IPS DF 6.9 (cell line): ENCODE measurements around the gene RPL3.

ENCODE experiments used
- DNase-seq: peaks from one replicate; pipeline ENCODE4 v3.0.0-alpha.2; 2013; ENCODE audit warnings: low read depth, low spot score
- H3K27ac ChIP-seq: one replicate; pipeline ENCODE4 v1.5.1; 2013; ENCODE audit warnings: low read length, control low read depth
- H3K27me3 ChIP-seq: 2 replicates; pipeline ENCODE4 v1.6.1; 2013; ENCODE audit warnings: mild to moderate bottlenecking, low read length; ENCODE audit not compliant: control insufficient read depth, insufficient read depth
- H3K36me3 ChIP-seq: 2 replicates; pipeline ENCODE4 v1.6.1; 2013; ENCODE audit warnings: low read length; ENCODE audit not compliant: control insufficient read depth, insufficient read depth
- H3K4me1 ChIP-seq: 2 replicates; pipeline ENCODE4 v1.6.1; 2013; ENCODE audit warnings: low read length; ENCODE audit not compliant: control insufficient read depth, insufficient read depth
- H3K4me3 ChIP-seq: 2 replicates; pipeline ENCODE4 v1.5.1; 2013; ENCODE audit warnings: mild to moderate bottlenecking, low read length
- H3K9me3 ChIP-seq: 2 replicates; pipeline ENCODE4 v1.6.1; 2013; ENCODE audit warnings: low read length, inconsistent platforms; ENCODE audit not compliant: control insufficient read depth, insufficient read depth
- WGBS: extraction: QIAGEN DNeasy Blood & Tissue Kit; methylation state at CpG from one replicate; pipeline ENCODE4 v1.1.7; 2013; ENCODE audit warnings: mixed read lengths, missing lambda C conversion rate; ENCODE audit not compliant: insufficient read length, insufficient coverage; 5-methylcytosine and 5-hydroxymethylcytosine counted together

Gene RPL3

DNA sequence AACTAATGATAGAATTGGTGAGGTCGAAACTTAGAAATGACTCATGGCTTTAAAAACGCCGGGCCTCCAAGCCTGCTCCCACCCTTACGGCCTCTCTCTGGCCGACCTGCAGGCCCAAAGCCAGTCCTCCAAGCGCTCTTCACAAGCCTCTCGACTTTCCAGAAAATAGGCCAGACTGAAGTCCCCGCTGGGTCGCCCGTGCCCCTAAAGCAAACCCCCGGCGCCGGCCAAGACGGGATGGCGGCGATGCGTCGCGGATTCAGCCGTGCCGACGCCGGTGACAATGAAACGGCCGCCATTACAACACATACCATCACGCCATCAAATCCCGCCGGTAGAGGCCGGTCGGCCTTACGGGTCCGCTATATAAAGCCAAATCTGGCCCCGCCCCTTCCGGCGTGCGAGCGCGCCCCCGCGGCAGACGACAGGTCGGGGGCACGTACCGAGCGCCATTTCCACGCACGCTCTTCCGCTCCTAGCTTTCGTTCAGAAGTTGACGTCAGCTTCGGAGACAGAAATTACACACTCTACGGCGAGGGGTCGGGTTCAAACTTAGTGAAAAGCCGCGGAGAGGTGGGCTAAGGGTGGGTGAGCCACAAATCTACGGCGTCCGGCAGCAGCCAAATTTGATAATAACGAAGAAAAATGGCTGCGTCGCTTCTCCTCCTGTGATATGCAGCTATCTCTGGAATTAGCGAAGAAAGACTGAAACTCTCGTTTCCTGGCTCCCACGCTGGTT lies at the start of gene RPL3:
Gene RPL3, minus strand, starts transcription at position 340 of the 739 bp plus-strand sequence. Its CDS starts 26 bp downstream, at position 314.
- WGBS, result no CpG with 5 or more reads among the region's 65 CpGs
- H3K4me1 ChIP-seq, result 0 out of 2 replicates have a peak, but pooled peaks cover 1% of the 10 kb centered on the region

DNA sequence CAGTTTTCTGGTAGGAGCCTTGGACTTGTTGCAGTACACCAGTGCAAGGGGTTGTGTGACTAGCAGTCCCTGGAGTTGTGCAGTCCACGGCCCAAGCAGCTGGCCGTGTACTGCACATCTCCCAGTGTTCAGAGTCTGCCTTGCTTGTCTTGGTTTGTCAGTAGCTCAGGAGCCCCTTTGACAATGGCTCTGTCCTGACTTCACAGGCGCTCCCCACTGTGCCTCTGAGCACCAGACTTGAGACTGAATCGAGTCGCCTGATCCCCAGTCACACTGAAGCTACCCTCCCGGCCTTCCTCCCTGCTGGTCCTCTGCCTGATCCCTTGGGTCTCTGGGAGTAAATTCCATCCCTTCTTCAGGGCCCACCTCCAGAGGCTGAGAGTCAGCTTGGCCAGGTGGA lies 49.8 kb upstream of the RPL3 start:
- WGBS, result no CpG with 5 or more reads among the region's 6 CpGs
- H3K27me3 ChIP-seq, result no peaks in the 10 kb centered on the region
- no peaks in the 10 kb centered on the region for H3K36me3 ChIP-seq
- no peak overlapping the region for H3K27ac ChIP-seq
- H3K9me3 ChIP-seq, result no peaks in the 10 kb centered on the region
- no peak overlapping the region; the same call in 1 of the 2 replicates for H3K4me3 ChIP-seq
- 0 out of 2 replicates have a peak, but pooled peaks cover 3% of the 10 kb centered on the region for H3K4me1 ChIP-seq
- DNase-seq, result no peak

More for the DNA sequence above, at the start of gene RPL3:
- peak; percentile 82 for DNase-seq
- peaks cover 36% of the 10 kb centered on the region for H3K36me3 ChIP-seq
- no peak within 1 kb of the TSS for H3K27ac ChIP-seq
- H3K9me3 ChIP-seq, result no peaks in the 10 kb centered on the region
- H3K4me3 ChIP-seq, result peak within 1 kb of the TSS; percentile 85
- H3K27me3 ChIP-seq, result no peaks in the 10 kb centered on the region

GRCh38 chr22:39368461-39368911 lies 49.1 kb upstream of the RPL3 start:
- no peaks in the 10 kb centered on the region for H3K36me3 ChIP-seq
- no peak overlapping the region for H3K4me3 ChIP-seq
- WGBS, result no CpG with 5 or more reads among the region's 9 CpGs
- DNase-seq, result no peak
- H3K27ac ChIP-seq, result no peak overlapping the region
- H3K4me1 ChIP-seq, result peaks cover 1% of the 10 kb centered on the region; the same call in 1 of the 2 replicates
- H3K9me3 ChIP-seq, result no peaks in the 10 kb centered on the region
- no peaks in the 10 kb centered on the region for H3K27me3 ChIP-seq

DNA sequence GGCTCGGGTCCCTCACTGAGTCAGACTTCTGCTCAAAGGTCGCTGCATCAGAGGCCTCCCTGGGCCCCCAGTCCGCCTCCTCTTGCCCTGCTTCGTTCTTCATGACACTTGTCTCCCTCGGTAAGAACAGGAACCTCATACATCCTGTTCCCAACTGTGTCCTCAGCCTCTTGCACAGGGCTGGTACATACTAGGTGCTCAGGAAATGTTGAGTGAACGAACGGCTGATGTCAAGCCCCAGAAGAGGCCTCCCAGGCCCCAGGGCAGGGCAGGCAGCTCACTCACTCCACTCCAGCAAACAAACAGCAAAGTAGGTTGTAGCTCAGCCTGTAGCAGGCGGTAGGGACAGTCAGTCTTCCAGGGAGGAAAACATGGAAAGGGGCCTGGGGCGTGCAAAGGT lies 47.6 kb upstream of the RPL3 start:
- no peak overlapping the region for H3K4me3 ChIP-seq
- no peaks in the 10 kb centered on the region for H3K36me3 ChIP-seq
- H3K9me3 ChIP-seq, result no peaks in the 10 kb centered on the region
- H3K27ac ChIP-seq, result no peak overlapping the region
- no CpG with 5 or more reads among the region's 9 CpGs for WGBS
- H3K4me1 ChIP-seq, result peaks cover 3% of the 10 kb centered on the region
- no peak for DNase-seq
- H3K27me3 ChIP-seq, result no peaks in the 10 kb centered on the region

DNA sequence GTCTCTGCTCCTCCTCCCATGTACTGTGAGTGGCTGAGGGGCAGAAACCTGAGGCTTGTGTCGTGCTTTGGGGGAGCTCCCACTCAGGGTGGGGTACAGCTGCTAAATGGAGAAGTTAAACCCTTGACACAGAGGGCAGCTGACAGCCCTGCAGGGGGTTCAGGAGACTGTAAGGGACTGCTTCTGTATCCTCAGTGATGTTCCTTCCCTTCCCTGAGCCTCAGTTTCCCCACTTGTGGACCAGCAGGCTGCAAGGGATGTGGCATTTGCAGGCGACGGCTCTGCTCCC lies 46.0 kb upstream of the RPL3 start:
- Histone ChIP-seq H3K4me3 (no peak overlapping the region), H3K27ac (no peak overlapping the region), H3K36me3 (no peaks in the 10 kb centered on the region), H3K27me3 (no peaks in the 10 kb centered on the region), H3K4me1 (peaks cover 6% of the 10 kb centered on the region), H3K9me3 (no peaks in the 10 kb centered on the region)
- no CpG with 5 or more reads among the region's 3 CpGs for WGBS
- DNase-seq, result no peak

- Histone ChIP-seq H3K4me1 (peaks cover 6% of the 10 kb centered on the region), H3K27ac (no peak overlapping the region), H3K27me3 (no peaks in the 10 kb centered on the region), H3K9me3 (no peaks in the 10 kb centered on the region), H3K4me3 (no peak overlapping the region), H3K36me3 (no peaks in the 10 kb centered on the region)
- DNase-seq, result no peak
- WGBS, result no CpG with 5 or more reads among the region's 11 CpGs
Observed at GRCh38 chr22:39364714-39365491, 45.5 kb upstream of the RPL3 start.

GRCh38 chr22:39363751-39364515 lies 44.5 kb upstream of the RPL3 start:
- Histone ChIP-seq H3K4me3 (no peak overlapping the region), H3K27me3 (no peaks in the 10 kb centered on the region)

GRCh38 chr22:39362932-39363331 lies 43.5 kb upstream of the RPL3 start:
- Histone ChIP-seq H3K4me1 (peaks cover 5% of the 10 kb centered on the region), H3K36me3 (no peaks in the 10 kb centered on the region), H3K4me3 (no peak overlapping the region), H3K27ac (no peak overlapping the region), H3K9me3 (no peaks in the 10 kb centered on the region), H3K27me3 (no peaks in the 10 kb centered on the region)
- DNase-seq, result no peak
- no CpG with 5 or more reads among the region's 4 CpGs for WGBS

More at GRCh38 chr22:39363751-39364515, 44.5 kb upstream of the RPL3 start:
- H3K36me3 ChIP-seq, result no peaks in the 10 kb centered on the region
- WGBS, result no CpG with 5 or more reads among the region's 19 CpGs
- no peak for DNase-seq
- no peaks in the 10 kb centered on the region for H3K9me3 ChIP-seq
- H3K4me1 ChIP-seq, result peaks cover 5% of the 10 kb centered on the region
- H3K27ac ChIP-seq, result no peak overlapping the region

DNA sequence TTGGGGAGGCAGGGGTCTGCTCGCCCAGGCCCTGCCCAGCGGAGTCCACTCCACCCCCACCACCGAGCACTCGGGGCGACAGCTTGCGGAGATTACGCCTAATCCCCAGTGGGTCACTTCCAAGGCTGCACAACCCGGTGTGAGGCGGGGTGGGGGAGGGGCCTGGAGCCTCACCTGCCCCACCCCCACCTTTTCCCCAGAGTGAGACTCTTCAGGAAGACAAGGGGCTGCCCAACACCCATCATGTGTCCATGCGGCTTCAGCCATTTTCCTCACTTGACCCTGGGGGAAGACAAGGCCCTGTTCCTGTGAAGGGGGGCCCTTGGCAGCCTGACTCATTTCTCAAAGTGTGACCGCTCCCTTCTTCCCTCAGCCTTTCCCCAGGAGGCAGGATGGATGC lies 42.8 kb upstream of the RPL3 start:
- H3K36me3 ChIP-seq, result no peaks in the 10 kb centered on the region
- no peak for DNase-seq

GRCh38 chr22:39361496-39361895 lies 42.1 kb upstream of the RPL3 start:
- H3K4me1 ChIP-seq, result peaks cover 6% of the 10 kb centered on the region
- H3K9me3 ChIP-seq, result no peaks in the 10 kb centered on the region
- no peak for DNase-seq
- H3K4me3 ChIP-seq, result no peak overlapping the region
- no peaks in the 10 kb centered on the region for H3K27me3 ChIP-seq
- H3K27ac ChIP-seq, result no peak overlapping the region
- no CpG with 5 or more reads among the region's 7 CpGs for WGBS
- no peaks in the 10 kb centered on the region for H3K36me3 ChIP-seq

More for the DNA sequence above, 42.8 kb upstream of the RPL3 start:
- peaks cover 5% of the 10 kb centered on the region for H3K4me1 ChIP-seq
- H3K27ac ChIP-seq, result no peak overlapping the region
- no peak overlapping the region for H3K4me3 ChIP-seq
- WGBS, result no CpG with 5 or more reads among the region's 11 CpGs
- no peaks in the 10 kb centered on the region for H3K27me3 ChIP-seq
- no peaks in the 10 kb centered on the region for H3K9me3 ChIP-seq
